ENCODE results near the gene LARP4. TPM values are rescaled to one million over a fixed set of nuclear protein-coding genes. Genes with fewer than 3 reads are reported as not detected.
A peak's percentile ranks its signal among the peaks of the same experiment; 100 is the strongest.
"Not testable (repeated sequence)": the region's sequence is repeated elsewhere in the genome, so short reads cannot be mapped to it uniquely, and the experiment has no call there.

LARP4 gene
- total RNA-seq, 1 donor from 2014 or later = 40.9 TPM

- DNase-seq (ENCODE audit: low read depth in 2 of 2) = peak in 1 of 2 donors; percentile 8
Measured at GRCh38 chr12:50482571-50482970, 81.9 kb downstream of the LARP4 start.

- no peak for DNase-seq (ENCODE audit: low read depth in 2 of 2)
Measured at GRCh38 chr12:50483488-50483887, 82.8 kb downstream of the LARP4 start.

DNA sequence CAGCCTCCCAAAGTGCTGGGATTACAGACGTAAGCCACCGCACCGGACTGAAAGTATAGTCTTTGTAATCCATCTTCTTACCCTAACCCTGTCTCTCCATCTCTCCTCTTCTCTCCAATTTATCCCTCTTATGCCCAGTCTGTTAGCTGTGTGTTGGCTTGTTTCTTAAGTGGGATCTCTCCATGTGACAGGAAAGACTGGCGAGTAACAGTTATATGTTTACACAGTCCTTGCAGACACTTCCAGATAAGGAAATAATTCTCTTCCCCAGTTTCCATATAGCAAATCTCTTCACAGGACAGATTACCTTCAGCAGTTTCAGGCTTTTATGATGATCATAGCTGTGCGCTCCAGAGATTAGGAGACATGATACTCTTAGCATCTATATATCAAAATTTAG is 88.1 kb downstream of the LARP4 start:
- DNase-seq (ENCODE audit: low read depth in 2 of 2) = peak in 1 of 2 donors; percentile 39

- peak in 1 of 2 donors; percentile 34 for DNase-seq (ENCODE audit: low read depth in 2 of 2)
Measured at GRCh38 chr12:50498119-50498518, 97.4 kb downstream of the LARP4 start.

GRCh38 chr12:50504798-50505674 is 104.4 kb downstream of the LARP4 start, which contains the start of gene DIP2B:
Gene DIP2B, plus strand, starts transcription at chr12:50504985. Its CDS starts 156 bp downstream, at chr12:50505141.
- peak; percentile 96 to 97 for DNase-seq (ENCODE audit: low read depth in 2 of 2)

- peak; percentile 33 to 54 for DNase-seq (ENCODE audit: low read depth in 2 of 2)
Measured at GRCh38 chr12:50505675-50506530, 105.2 kb downstream of the LARP4 start.

DNA sequence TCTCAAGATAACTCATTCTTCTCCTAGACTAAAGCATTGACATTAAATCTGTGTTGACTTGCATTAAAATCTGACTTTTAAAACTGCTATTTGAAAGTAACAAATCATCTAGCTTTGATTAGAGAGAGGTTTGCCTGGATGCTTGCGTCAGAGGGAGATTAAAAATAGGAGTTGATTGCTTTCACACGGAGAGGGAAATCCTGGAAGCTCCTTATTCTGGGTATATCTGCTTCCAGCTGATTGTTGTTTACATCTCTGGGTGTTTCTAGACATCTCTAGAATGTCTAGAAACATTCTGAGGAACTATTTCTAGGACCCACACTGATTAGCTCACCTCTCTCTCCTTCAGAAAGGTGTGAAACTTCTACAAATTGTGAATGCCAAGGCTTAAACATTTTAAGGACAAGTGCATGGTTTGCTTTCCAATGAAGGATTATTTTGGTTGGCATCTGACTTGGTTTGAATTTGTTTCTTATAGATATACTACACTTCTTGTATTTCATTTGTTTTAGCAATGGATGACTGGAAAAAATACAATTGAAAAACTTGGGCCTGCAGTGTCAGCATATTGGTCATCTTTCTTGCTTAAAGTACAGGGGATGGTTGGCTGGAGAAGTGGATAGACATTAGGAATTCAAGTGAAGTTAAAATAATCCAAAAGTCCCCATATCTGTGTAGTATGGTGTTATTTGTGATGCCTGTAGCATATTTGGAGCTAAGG is 106.2 kb downstream of the LARP4 start:
- DNase-seq (ENCODE audit: low read depth in 2 of 2) = peak in 1 of 2 donors; percentile 45

DNA sequence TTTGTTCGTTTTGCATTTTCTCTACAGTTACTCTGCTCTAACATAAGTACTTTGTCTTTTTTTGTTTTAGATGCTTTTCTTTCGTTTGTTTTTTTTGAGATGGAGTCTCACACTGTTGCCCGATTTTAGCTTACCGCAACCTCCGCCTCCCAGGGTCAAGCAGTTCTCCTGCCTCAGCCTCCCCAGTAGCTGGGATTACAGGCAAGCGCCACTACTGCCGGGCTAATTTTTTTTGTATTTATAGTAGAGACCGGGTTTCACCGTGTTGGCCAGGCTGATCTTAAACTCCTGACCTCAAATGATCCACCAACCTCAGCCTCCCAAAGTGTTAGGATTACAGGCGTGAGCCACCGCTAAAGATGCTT is 106.8 kb downstream of the LARP4 start:
- DNase-seq (ENCODE audit: low read depth in 2 of 2) = no peak

DNA sequence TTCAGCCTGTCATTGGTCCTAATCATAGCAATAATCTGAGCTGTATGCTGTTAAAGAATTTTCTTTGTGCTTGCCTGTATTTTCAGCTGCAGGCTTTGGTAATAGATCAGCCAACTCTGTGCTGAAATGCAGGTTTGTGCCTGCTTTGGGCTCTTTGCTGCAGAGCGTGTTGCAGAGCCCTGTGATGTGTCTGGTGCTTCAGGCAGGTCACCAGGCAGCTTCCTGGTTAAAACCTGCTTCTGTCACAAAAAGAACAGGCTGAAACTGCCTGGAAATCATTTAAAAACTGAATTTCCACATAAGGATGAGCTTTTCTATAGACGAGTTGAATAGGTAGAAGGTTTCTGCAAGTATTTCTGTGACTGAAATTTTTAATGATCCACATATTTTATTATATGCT is 107.2 kb downstream of the LARP4 start:
- DNase-seq (ENCODE audit: low read depth in 2 of 2) = peak in 1 of 2 donors; percentile 31

DNA sequence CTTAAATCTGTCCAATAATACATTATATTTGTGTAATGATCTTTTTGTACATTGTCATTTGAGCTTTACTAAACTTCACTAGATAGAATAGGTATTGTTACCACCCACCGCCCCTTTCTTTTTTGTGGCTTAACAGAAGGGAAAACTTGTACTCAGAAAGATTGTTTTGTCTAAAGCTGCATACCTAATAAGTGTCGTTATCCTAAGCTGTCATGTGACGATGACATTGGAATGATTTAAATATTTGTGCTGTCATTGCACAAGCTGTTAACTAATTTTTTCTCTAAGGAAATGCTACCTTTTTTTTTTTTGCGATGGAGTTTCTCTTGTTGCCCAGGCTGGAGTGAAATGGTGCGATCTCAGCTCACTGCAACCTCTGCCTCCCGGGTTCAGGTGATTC is 107.7 kb downstream of the LARP4 start:
- DNase-seq (ENCODE audit: low read depth in 2 of 2) = no peak

GRCh38 chr12:50508970-50509663 is 108.4 kb downstream of the LARP4 start:
- no peak for DNase-seq (ENCODE audit: low read depth in 2 of 2)

DNA sequence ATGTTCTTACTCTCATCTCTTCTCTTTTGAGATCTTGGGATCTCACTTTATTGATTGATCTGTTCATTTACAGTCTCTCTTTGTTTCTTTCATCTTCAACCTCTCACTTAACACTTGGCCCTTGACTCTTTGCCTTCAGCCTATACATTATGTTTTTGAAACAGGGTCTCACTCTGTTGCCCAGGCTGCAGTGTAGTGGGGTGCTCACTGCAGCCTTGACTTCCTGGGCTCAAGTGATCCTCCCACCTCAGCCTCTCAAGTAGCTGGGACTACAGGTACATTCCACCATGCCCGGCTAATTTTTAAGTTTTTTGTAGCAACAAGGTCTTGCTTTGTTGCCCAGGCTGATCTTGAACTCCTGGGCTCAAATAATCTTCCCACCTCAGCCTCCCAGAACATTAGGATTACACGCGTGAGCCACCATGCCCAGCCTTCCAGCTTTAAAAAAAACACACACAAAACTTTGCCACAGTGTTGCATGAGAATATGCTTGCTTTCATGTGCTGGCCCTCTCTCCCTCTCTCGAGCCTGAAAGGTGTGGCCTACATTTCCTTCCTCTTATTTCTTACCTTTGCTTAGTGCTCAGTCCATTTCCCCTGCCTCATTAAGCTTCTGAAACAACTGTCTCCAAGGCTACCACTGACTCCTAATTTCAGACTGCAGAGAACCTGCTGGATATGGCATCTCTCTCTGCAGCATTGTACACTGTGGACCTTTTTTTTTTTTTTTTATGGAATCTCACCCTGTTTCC is 114.0 kb downstream of the LARP4 start:
- DNase-seq (ENCODE audit: low read depth in 2 of 2) = no peak

- no peak for DNase-seq (ENCODE audit: low read depth in 2 of 2)
Measured at GRCh38 chr12:50515587-50515986, 114.9 kb downstream of the LARP4 start.

- DNase-seq (ENCODE audit: low read depth in 2 of 2) = peak; percentile 49 to 84
Measured at GRCh38 chr12:50517421-50518048, 116.8 kb downstream of the LARP4 start.

DNA sequence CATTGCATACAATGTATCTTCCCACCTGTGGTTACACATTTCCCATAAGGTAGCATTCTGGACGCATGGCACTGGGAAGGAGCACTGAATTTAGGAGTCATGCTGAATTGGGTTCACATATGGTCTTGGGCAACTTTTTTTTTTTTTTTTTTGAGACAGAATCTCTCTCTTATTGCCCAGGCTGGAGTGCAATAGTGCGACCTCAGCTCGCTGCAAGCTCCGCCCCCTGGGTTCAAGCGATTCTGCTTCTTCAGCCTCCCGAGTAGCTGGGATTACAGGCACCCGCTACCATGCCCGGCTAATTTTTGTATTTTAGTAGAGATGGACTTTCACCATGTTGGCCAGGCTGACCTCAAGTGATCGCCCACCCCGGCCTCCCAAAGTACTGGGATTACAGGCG is 117.4 kb downstream of the LARP4 start:
- no peak for DNase-seq (ENCODE audit: low read depth in 2 of 2)

DNA sequence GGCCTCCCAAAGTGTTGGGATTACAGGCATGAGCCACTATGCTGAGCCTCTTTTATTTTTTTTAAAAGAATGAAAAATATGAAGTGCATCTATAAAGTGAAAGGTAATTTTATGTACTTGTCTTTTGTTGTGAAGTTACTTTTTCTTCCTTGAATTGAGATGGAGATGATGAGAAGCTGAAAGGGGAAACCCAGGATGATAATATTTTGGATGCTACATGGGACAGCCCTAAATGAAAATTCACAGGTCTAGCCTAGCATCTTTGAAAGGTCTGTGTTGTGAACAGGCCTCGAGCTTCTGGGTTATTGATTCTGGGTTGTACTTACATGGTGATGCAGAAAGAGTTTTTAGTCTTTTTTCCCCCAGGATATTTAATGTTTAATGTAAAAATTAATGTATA is 118.7 kb downstream of the LARP4 start:
- DNase-seq (ENCODE audit: low read depth in 2 of 2) = no peak

- DNase-seq (ENCODE audit: low read depth in 2 of 2) = peak; percentile 33 to 64
Measured at GRCh38 chr12:50520416-50521207, 119.9 kb downstream of the LARP4 start.

DNA sequence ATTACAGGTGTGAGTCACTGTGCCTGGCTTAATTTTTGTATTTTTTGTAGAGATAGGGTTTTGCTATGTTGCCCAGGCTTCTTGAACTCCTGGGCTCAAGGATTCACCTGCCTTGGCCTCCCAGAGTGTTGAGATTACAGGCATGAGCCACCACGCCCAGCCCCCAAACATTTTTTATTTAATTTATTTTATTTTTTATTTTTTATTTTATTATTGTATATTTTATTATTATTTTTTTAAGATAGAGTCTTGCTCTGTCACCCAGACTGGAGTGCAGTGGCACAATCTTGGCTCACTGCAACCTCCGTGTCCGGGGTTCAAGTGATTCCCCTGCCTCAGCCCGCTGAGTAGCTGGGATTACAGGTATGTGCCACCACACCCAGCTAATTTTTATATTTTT is 121.1 kb downstream of the LARP4 start:
- DNase-seq (ENCODE audit: low read depth in 2 of 2) = not testable (repeated sequence)

DNA sequence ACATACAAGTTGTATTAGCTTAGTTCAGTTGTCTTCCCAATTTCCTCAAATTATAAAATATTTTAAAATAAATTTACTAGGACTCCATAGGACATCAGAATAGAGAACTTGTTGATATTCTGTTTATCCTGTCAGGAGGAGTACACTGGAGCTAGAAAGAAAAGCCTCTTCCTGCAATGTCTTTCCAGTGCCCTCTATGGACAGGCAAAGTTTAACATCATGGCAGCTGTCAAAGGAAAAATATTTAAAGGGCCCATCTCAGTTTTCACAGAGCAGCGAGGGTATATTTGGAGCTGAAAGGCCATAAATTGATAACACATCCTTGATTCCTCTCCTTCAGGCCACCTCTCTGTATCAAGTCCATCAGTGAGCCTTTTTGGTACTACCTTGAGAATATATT is 123.1 kb downstream of the LARP4 start:
- DNase-seq (ENCODE audit: low read depth in 2 of 2) = no peak

Measured in lung microvascular endothelial cell (primary cell).